ENCODE results near the gene TCF19. TPM values are rescaled to one million over a fixed set of nuclear protein-coding genes. Genes with fewer than 3 reads are reported as not detected.
A peak's percentile ranks its signal among the peaks of the same experiment; 100 is the strongest.

The TCF19 gene
- total RNA-seq (2021) = 15.0 and 16.5 TPM in 2 replicates
- long read RNA-seq, transcript TCF19-201 (4 exons, 3,039 nt) = major isoform, 68 of 205 reads
- long read RNA-seq, transcript TCF19-202 (4 exons, 3,290 nt) = minor isoform, 30 of 205 reads
- long read RNA-seq, partial matches to known transcripts = 64 of 205 reads
- long read RNA-seq, other reads (novel, unspliced or antisense) = 43 of 205 reads

- Mint-ChIP-seq H3K4me1 (peaks cover 35 to 42% of the 10 kb centered on the region in 2 experiments), H3K27ac (peak within 1 kb of the TSS; percentile 90 to 97 (median 94); a peak in 6 of 7 replicates), H3K9me3 (no peaks in the 10 kb centered on the region), H3K4me3 (peak within 1 kb of the TSS; percentile 92), H3K36me3 (ENCODE audit: insufficient read depth in 1 of 3, low read depth in 3 of 3) (peaks cover 24 to 59% (median 52%) of the 10 kb centered on the region in 3 experiments; a peak in 6 of 7 replicates), H3K27me3 (ENCODE audit: low read depth) (peaks cover 2% of the 10 kb centered on the region; the same call in 1 of the 2 replicates)
- no peak within 1 kb of the TSS for H3K23ac ChIP-seq (ENCODE audit: insufficient read length, low read depth, low read length)
- no peak within 1 kb of the TSS for H2AK5ac ChIP-seq (ENCODE audit: insufficient read length, low read length)
- H3K27me3 ChIP-seq (ENCODE audit: insufficient read depth, low read length) = no peaks in the 10 kb centered on the region
- H2BK15ac ChIP-seq (ENCODE audit: low read depth, low read length) = no peak within 1 kb of the TSS
- H3K79me2 ChIP-seq (ENCODE audit: insufficient read depth, low read length) = no peaks in the 10 kb centered on the region
- H3K4me1 ChIP-seq (ENCODE audit: insufficient read depth, low read length) = peaks cover 11% of the 10 kb centered on the region; the same call in 1 of the 2 replicates
- H2BK12ac ChIP-seq (ENCODE audit: insufficient read length, low read depth, low read length) = no peak within 1 kb of the TSS
- peaks cover 14% of the 10 kb centered on the region for H3K23me2 ChIP-seq (ENCODE audit: insufficient read length, low read depth, low read length, poor library complexity, severe bottlenecking)
- no peak for TF ChIP-seq CTCF (conservative IDR thresholded peaks at IDR 0.05)
- H4K5ac ChIP-seq (ENCODE audit: insufficient read length, low read depth, low read length) = no peak within 1 kb of the TSS
- no peak within 1 kb of the TSS for H3K18ac ChIP-seq (ENCODE audit: insufficient read length, low read depth, low read length)
- no peak within 1 kb of the TSS for H3K14ac ChIP-seq (ENCODE audit: insufficient read depth, low read length)
- no peaks in the 10 kb centered on the region for H3K9me3 ChIP-seq (ENCODE audit: control insufficient read depth, low read depth, low read length)
- peak; percentile 98 for DNase-seq
- H3K4ac ChIP-seq (ENCODE audit: low read depth, low read length) = no peak within 1 kb of the TSS
- peak within 1 kb of the TSS; percentile 93 for H3K4me2 ChIP-seq (ENCODE audit: insufficient read depth, insufficient read length, low read length)
- H3T11ph ChIP-seq (ENCODE audit: low read length) = no peak within 1 kb of the TSS
- H4K8ac ChIP-seq (replicated peaks; ENCODE audit: insufficient read length, low read depth, low read length) = no peak within 1 kb of the TSS
- H3K27ac ChIP-seq (ENCODE audit: insufficient read length, low read depth, low read length) = no peak within 1 kb of the TSS
- WGBS (ENCODE audit: extremely low coverage, insufficient read length, low lambda C conversion rate) = no CpG with 5 or more reads among the region's 65 CpGs
- no peak within 1 kb of the TSS for H4K91ac ChIP-seq (ENCODE audit: insufficient read length, low read depth, low read length)
- no peaks in the 10 kb centered on the region for H3K79me1 ChIP-seq (ENCODE audit: insufficient read depth, low read depth, low read length, poor library complexity, severe bottlenecking)
- H3K56ac ChIP-seq (ENCODE audit: insufficient read length, low read depth, low read length) = no peak within 1 kb of the TSS
- no peak within 1 kb of the TSS for H2BK120ac ChIP-seq (ENCODE audit: low read depth, low read length, poor library complexity, severe bottlenecking)
- no peaks in the 10 kb centered on the region for H4K20me1 ChIP-seq (ENCODE audit: control insufficient read depth, insufficient read depth, insufficient read length)
- H2AFZ ChIP-seq (ENCODE audit: low read length) = no peak within 1 kb of the TSS
- H3K9ac ChIP-seq (ENCODE audit: extremely low read depth, insufficient read length, low read length) = peak within 1 kb of the TSS; percentile 61
- no peak within 1 kb of the TSS for H2BK5ac ChIP-seq (ENCODE audit: insufficient read length, low read length)
- no peak within 1 kb of the TSS for H2BK20ac ChIP-seq (ENCODE audit: low read depth, low read length, poor library complexity, severe bottlenecking)
Observed at GRCh38 chr6:31158140-31158862, at the start of gene TCF19. TCF19 (plus strand) TSS chr6:31158589; CDS start chr6:31159470, 881 bp downstream.

Data from H9 (cell line).